ENCODE data around the gene CFAP410. TPM values are rescaled to one million over a fixed set of nuclear protein-coding genes. Genes with fewer than 3 reads are reported as not detected.

The CFAP410 gene
- total and polyA plus RNA-seq, 2 of the 13 experiments (the other 11 are each of a cell fraction or from before 2014, with no cell fraction given), result 8.0 to 20.1 TPM

DNA sequence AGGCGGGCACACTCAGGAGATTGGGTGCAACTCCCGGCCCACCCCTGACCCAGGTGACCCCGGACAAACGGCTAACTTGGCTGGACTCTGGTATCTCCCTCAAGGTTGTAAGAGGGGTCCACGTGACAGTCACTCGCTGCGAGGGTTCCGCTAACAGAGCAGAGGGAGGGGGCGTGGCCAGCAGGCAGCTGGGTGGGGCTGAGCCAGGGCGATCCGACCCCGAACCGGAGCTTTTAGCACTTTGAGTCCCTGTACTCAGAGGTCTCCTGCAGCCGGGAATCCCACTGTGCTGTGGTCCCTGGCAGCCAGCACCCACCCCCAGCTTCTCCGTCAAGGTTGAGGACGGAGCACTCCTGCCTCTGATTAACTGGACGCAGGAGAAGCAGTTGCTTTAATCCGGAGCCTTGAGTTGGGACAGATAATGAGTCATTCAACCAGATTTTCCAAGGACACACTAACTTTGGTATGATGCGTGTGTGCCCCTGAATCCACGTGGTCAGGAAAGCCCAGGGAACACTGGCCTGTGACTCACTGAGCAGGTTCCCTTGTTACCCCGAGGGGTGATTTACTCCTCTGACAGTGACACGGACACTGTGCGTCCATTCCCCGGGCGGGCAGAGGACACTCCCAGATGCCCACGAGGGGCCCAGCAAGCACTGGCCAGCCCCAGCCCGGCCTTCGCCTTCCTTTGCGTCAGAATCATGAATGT, 31.0 kb upstream of the CFAP410 start (continued):
- TF ChIP-seq FOSL1 (CRISPR knock-in tag; IDR thresholded peaks at IDR 0.05; ENCODE audit: borderline replicate concordance) (no peak), TRIM24 (CRISPR knock-in tag; IDR thresholded peaks at IDR 0.05) (no peak), ZNF235 (CRISPR knock-in tag; IDR thresholded peaks at IDR 0.05; ENCODE audit: borderline replicate concordance) (no peak), ZNF329 (CRISPR knock-in tag; IDR thresholded peaks at IDR 0.05; ENCODE audit: low read depth) (no peak), CENPX (CRISPR knock-in tag; IDR thresholded peaks at IDR 0.05) (no peak), CREM (IDR thresholded peaks at IDR 0.05) (no peak), CREM (CRISPR knock-in tag; IDR thresholded peaks at IDR 0.05) (no peak), STAG1 (CRISPR knock-in tag; IDR thresholded peaks at IDR 0.05) (no peak), MAFF (IDR thresholded peaks at IDR 0.05; ENCODE audit: low read depth, low read length) (no peak), SALL1 (CRISPR knock-in tag; IDR thresholded peaks at IDR 0.05) (peak; percentile 56; the same call in 1 of the 2 replicates), GATAD2A (CRISPR knock-in tag; IDR thresholded peaks at IDR 0.05) (no peak), ZNF530 (CRISPR knock-in tag; IDR thresholded peaks at IDR 0.05; ENCODE audit: low read depth) (no peak), HIVEP1 (CRISPR knock-in tag; IDR thresholded peaks at IDR 0.05) (no peak; the same call in 1 of the 2 replicates), BHLHE40 (IDR thresholded peaks at IDR 0.05; ENCODE audit: low read length) (0 out of 2 replicates have a peak, but pooled peaks have one; percentile 10), ETV5 (CRISPR knock-in tag; IDR thresholded peaks at IDR 0.05; ENCODE audit: borderline replicate concordance) (no peak), NCOR1 (IDR thresholded peaks at IDR 0.05; ENCODE audit: borderline replicate concordance, low read length) (no peak), CEBPG (CRISPR knock-in tag; IDR thresholded peaks at IDR 0.05) (no peak), SNAI1 (CRISPR knock-in tag; IDR thresholded peaks at IDR 0.05; ENCODE audit: borderline replicate concordance) (no peak), GPN1 (CRISPR knock-in tag; IDR thresholded peaks at IDR 0.05; ENCODE audit: borderline replicate concordance) (no peak), ZNF224 (CRISPR knock-in tag; IDR thresholded peaks at IDR 0.05) (no peak), ZFP37 (CRISPR knock-in tag; IDR thresholded peaks at IDR 0.05; ENCODE audit: borderline replicate concordance) (no peak), ZFP36 (IDR thresholded peaks at IDR 0.05; ENCODE audit: borderline replicate concordance, low read depth, low read length, partially characterized antibody) (no peak), ZBTB26 (CRISPR knock-in tag; IDR thresholded peaks at IDR 0.05; ENCODE audit: borderline replicate concordance) (no peak)
- TF ChIP-seq, protein P1, sequence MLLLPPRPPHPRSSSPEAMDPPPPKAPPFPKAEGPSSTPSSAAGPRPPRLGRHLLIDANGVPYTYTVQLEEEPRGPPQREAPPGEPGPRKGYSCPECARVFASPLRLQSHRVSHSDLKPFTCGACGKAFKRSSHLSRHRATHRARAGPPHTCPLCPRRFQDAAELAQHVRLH (CRISPR knock-in tag; IDR thresholded peaks at IDR 0.05; ENCODE audit: borderline replicate concordance, low read depth), result peak; percentile 29; the same call in 1 of the 2 replicates
- TF ChIP-seq, protein P2, sequence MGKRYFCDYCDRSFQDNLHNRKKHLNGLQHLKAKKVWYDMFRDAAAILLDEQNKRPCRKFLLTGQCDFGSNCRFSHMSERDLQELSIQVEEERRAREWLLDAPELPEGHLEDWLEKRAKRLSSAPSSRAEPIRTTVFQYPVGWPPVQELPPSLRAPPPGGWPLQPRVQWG (CRISPR knock-in tag; IDR thresholded peaks at IDR 0.05; ENCODE audit: borderline replicate concordance, low read depth), result no peak
- TF ChIP-seq, protein P3, sequence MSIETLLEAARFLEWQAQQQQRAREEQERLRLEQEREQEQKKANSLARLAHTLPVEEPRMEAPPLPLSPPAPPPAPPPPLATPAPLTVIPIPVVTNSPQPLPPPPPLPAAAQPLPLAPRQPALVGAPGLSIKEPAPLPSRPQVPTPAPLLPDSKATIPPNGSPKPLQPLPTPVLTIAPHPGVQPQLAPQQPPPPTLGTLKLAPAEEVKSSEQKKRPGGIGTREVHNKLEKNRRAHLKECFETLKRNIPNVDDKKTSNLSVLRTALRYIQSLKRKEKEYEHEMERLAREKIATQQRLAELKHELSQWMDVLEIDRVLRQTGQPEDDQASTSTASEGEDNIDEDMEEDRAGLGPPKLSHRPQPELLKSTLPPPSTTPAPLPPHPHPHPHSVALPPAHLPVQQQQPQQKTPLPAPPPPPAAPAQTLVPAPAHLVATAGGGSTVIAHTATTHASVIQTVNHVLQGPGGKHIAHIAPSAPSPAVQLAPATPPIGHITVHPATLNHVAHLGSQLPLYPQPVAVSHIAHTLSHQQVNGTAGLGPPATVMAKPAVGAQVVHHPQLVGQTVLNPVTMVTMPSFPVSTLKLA (IDR thresholded peaks at IDR 0.05), result peak; percentile 57
- TF ChIP-seq, protein P4, sequence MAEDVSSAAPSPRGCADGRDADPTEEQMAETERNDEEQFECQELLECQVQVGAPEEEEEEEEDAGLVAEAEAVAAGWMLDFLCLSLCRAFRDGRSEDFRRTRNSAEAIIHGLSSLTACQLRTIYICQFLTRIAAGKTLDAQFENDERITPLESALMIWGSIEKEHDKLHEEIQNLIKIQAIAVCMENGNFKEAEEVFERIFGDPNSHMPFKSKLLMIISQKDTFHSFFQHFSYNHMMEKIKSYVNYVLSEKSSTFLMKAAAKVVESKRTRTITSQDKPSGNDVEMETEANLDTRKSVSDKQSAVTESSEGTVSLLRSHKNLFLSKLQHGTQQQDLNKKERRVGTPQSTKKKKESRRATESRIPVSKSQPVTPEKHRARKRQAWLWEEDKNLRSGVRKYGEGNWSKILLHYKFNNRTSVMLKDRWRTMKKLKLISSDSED (CRISPR knock-in tag; IDR thresholded peaks at IDR 0.05), result no peak
